ENCODE results near the gene NTNG2.

Gene NTNG2

GRCh38 chr9:132201139-132201538 lies 39.3 kb downstream of the NTNG2 start:
- DNase-seq (ENCODE audit: low read depth in 2 of 3, low spot score in 2 of 3), result no peak

DNA sequence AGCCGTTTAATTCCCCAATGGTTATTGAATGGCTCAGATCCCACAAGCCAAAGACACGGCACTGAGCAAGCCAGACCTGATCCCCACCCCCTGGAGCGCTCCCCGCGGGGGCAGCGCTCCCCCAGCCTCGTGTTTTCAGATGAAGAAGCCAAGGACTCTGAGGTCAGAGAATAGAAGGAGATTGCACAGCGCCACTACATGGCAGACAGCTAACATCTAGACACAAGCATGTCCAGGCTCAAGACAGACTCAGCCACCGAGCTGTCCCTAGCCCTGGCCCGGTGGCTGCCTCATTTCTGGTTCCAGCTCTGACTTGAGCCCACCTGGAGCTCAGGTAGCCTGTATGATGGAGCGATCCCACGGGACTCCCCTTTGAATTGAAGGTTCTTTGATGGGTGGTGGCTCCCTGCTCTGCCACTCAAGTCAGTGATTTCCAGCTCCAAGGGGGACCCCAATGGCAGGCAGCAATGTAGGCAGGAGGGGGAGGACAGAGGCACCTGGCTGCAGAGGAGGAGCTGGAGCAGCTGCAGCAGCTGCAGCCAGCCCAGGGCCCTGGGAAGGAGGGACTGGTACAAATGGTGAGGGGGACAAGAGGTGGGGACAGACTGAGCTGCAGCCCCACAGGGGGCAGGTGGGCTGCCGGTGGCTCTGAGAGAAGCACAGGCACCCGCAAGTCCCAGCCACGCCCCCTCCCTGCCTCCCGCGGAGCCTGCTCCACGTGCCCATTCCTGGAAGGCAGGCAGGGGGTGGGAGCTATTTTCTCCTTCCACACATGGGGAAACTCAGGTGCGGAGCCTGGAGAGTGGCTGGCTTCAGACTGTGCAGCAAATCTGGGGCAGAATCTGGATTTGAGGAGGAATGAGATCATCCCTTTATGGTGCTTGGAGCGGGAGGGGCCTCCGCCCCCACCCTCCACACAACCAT lies 40.2 kb downstream of the NTNG2 start:
- DNase-seq (ENCODE audit: low read depth in 2 of 3, low spot score in 2 of 3), result no peak

- DNase-seq (ENCODE audit: low read depth in 2 of 3, low spot score in 2 of 3), result no peak
These were observed 43.0 kb downstream of the NTNG2 start for GRCh38 chr9:132204883-132205282.

DNA sequence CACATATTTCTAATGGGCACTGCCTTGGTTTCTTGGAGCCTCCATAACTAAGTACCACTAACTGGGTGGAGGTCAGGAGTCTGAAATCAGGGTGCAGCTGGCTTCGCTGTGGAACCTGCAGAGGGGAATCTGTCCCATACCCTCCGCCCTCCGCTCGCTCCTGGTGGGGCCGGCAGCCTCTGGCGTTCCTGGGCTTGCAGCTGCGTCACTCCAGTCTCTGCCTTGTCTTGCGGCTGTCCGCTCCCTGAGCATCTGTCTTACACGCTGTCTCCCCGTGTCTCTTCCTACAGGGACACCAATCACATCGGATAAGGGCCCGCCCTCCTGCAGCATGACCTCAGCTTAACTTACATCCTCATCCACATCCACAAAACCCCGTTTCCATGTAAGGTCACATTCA lies 45.4 kb downstream of the NTNG2 start:
- no peak for DNase-seq (ENCODE audit: low read depth in 2 of 3, low spot score in 2 of 3)

DNA sequence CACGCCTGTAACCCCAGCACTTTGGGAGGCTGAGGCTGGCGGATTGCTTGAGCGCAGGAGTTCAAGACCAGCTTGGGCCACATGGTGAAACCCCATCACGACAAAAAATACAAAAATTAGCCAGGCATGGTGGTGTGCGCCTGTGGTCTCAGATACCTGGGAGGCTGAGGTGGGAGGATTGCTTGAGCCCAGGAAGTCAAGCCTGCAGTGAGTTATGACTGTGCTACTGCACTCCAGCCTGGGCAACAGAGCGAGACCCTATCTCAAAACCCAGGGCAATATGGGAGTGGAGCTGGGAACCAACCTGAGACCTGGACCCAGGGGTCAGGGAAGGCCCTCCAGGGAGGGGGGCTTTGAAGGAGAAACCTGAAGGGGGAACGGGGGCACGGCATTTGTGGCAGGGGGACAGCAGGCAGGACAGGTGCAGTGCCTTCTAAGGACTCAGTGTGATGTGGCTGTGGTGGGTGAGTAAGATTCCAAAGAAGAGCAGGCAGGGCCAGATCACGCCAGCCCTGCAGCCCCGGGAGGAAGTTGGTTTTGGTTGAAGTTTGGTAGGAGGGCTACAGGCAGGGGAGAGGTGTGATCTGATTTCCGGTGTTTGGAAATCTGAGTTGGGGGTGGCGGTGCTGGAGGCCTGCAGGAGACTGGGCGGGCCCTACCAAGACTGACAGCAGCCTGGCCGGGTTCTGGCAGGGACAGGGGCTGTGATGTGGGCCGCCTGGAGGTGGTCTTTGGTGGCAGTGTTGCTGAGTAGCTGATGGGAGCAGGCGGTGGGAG lies 46.2 kb downstream of the NTNG2 start:
- DNase-seq (ENCODE audit: low read depth in 2 of 3, low spot score in 2 of 3), result peak in 1 of 3 experiments; percentile 12

DNA sequence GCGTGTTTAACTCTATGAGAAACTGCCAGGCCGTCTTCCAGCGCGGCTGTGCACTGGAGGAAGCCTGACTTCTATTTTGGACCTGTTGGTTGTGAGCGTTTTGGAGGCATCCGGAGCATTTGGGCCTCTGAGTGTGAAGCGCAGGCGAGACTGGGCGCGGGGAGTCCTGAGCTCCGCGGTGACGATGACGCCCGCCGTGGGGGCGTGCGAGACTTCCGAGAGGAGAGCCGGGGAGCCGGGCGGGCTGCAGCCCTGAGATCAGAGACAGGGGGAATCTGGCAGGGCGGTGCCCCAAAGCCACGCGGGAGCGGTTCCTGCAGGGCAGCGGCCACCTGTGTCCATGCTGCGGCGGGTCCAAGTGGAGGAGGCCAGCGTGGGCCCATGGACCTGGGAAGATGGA lies 47.4 kb downstream of the NTNG2 start:
- no peak for DNase-seq (ENCODE audit: low read depth in 2 of 3, low spot score in 2 of 3)

GRCh38 chr9:132210472-132211145 lies 48.8 kb downstream of the NTNG2 start:
- no peak for DNase-seq (ENCODE audit: low read depth in 2 of 3, low spot score in 2 of 3)

GRCh38 chr9:132211570-132211969 lies 49.7 kb downstream of the NTNG2 start:
- no peak for DNase-seq (ENCODE audit: low read depth in 2 of 3, low spot score in 2 of 3)

DNA sequence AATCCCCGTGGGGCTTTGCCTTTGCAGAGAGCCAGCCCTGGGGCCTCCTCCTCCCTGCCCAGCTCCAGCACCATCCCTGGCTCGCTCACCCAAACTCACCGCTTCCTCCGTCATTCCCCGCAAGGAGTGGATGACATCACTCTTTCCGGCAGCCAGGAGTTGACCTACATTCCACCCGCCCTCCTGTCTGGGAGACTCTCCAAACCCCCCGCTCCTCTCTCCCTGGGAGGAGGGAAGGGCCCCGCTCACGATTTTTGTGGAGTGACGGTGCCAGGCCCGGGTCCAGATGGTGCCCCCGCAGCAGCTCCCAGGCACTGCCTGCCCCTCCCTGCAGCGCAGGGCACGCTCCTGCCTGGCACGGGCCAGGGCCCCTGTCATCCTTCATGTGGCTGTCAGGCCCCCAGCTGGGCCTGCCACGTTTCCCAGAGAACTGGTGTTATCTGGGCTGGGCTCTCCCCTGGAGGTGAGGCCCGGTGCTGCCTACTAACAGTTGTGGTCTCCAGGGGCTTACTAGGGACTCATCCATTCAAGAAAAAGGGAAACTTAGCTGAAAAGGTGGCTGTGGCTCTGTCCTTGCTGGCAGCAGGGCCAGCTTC lies 52.3 kb downstream of the NTNG2 start:
- DNase-seq (ENCODE audit: low read depth in 2 of 3, low spot score in 2 of 3), result no peak

- DNase-seq (ENCODE audit: low read depth in 2 of 3, low spot score in 2 of 3), result no peak
These were observed 55.2 kb downstream of the NTNG2 start for GRCh38 chr9:132216861-132217619.

DNA sequence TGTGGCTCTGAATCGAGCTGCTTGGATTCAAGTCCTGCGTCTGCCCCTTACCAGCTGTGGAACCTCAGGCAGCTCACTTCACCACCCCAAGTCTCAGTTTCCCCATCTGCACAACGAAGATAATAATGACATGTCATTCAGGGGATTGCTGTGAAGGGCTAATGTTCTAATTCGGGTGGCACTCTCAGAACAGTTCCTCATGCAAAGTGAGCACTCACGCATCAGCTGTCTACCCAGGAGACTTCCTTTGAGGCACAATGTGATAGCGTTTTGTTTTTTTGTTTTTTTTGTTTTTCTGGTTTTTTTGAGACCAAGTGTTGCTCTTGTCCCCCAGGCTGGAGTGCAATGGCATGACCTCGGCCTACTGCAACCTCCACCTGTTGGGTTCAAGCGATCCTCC lies 56.4 kb downstream of the NTNG2 start:
- DNase-seq (ENCODE audit: low read depth in 2 of 3, low spot score in 2 of 3), result no peak

GRCh38 chr9:132221941-132222340 lies 60.1 kb downstream of the NTNG2 start:
- no peak for DNase-seq (ENCODE audit: low read depth in 2 of 3, low spot score in 2 of 3)

DNA sequence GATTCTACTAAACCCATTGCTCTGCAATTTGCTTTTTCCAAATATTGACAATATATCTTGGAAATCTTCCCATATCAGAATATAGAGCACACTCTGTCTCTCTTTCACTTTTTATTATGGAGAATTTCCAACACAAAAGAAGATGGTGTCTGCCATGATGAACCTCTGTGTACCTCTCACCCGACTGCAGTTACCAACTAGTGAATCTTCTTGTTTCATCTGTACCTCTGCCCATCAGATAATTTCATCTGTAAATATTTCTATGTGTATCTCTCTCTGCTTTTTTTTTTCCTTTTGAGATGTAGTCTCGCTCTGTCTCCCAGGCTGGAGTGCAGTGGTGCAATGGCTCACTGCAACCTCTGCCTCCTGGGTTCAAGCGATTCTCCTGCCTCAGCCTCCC lies 62.8 kb downstream of the NTNG2 start:
- no peak for DNase-seq (ENCODE audit: low read depth in 2 of 3, low spot score in 2 of 3)

DNA sequence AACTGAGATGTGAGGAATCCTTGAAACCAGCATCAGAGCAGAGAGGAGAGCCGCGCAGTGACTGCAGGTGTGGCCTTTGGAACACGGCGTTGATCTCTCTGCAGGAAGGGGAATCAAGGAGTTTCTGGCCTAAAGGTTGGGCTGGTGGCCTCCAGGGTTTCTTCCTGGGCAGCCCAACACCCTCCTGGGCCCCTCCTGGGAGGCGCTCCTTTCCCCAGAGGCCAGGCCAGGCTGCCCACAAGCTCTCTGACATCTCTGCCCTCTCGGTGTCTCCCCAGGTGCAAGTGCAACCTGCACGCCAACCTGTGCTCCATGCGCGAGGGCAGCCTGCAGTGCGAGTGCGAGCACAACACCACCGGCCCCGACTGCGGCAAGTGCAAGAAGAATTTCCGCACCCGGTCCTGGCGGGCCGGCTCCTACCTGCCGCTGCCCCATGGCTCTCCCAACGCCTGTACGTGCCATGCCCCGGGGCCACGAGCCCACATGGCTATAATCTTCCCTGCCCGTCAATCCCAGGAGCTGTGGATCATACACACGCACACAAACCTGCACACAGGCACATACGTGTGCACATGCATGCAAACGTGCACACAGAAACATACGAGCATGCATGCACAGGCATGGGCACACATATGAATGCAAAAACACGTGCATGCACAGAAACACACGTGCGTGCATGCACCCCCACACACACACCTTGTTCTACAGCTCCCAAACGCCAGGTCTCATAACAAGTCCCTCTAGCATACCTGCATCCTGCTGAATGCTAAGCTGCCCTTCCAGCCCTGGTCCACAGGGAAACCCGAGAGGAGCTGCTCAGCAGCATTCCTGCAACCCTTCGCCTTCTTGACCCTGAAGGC lies 64.9 kb downstream of the NTNG2 start:
- DNase-seq (ENCODE audit: low read depth in 2 of 3, low spot score in 2 of 3), result no peak

DNA sequence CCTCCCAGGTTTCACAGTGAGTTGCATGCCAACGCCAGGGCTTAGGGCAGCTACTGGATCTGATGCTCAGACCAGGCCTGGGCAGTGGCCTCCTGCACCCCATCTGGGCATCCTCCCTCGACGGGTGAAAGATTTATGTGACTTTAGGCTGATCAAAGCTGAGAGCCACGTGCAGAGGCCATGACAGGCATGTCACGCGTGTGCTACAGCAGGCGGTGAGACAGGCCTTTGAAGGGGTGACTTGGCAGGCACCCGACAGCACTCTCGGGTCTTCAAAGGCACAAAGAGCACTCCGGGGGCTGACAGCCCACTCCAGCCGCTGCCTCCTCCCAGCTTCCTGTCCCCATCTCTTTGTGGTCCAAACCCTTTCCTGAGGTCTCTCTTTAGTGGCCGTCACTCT lies 66.2 kb downstream of the NTNG2 start:
- DNase-seq (ENCODE audit: low read depth in 2 of 3, low spot score in 2 of 3), result no peak

DNA sequence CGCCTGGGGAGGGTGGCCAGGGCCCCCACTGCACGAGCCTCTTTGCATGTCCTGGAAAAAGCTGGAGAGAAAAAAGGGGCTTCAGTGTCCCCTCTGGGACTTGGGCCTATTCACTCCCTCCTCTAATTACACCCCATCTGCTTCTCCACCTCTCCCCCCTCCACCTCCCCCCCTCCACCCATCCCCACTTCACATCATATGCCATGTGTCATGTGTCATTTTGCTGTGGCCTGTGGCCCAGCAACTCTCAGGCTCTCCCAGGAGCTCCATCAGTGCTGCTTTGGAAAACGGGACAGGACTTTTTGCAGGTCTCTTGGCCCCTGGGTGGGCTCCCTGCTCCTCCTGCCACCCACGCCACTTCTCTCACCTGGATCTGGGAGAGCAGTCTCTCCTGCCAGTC lies 68.7 kb downstream of the NTNG2 start:
- no peak for DNase-seq (ENCODE audit: low read depth in 2 of 3, low spot score in 2 of 3)

- no peak for DNase-seq (ENCODE audit: low read depth in 2 of 3, low spot score in 2 of 3)
These were observed 69.3 kb downstream of the NTNG2 start for GRCh38 chr9:132231019-132231701.

GRCh38 chr9:132232522-132232921 lies 70.7 kb downstream of the NTNG2 start:
- no peak for DNase-seq (ENCODE audit: low read depth in 2 of 3, low spot score in 2 of 3)

GRCh38 chr9:132233138-132233537 lies 71.3 kb downstream of the NTNG2 start:
- no peak for DNase-seq (ENCODE audit: low read depth in 2 of 3, low spot score in 2 of 3)
